Aorta (tissue), 5 donors: ENCODE results near the gene CLDN9. TPM values are rescaled to one million over a fixed set of nuclear protein-coding genes. Genes with fewer than 3 reads are reported as not detected.

Source experiments
- ATAC-seq: fragments of 200-7000 bp; cut with Tn5 transposase; one replicate; pipeline ENCODE4 v1.9.1; 2022; ENCODE audit warnings: moderate library complexity; ENCODE audit not compliant: low FRiP score
- DNase-seq, 2 donors: peaks; one replicate each; pipeline ENCODE4 v3.0.0-alpha.2; 2020
- H3K27ac ChIP-seq, 2 donors: one replicate each; pipeline ENCODE4 v1.5.1; 2013; ENCODE audit warnings: low read length in 2 of 2, mild to moderate bottlenecking in 2 of 2, moderate library complexity in 2 of 2, control low read depth in 1 of 2, inconsistent platforms in 1 of 2, low read depth in 1 of 2
- H3K27me3 ChIP-seq, 2 donors: one replicate each; pipeline ENCODE4 v1.6.1; 2013; ENCODE audit warnings: control low read depth in 1 of 2, low read length in 1 of 2, mild to moderate bottlenecking in 1 of 2, moderate library complexity in 1 of 2; ENCODE audit not compliant: insufficient read depth in 2 of 2, control insufficient read depth in 1 of 2
- H3K36me3 ChIP-seq, 2 donors: one replicate each; pipeline ENCODE4 v1.6.1; 2013; ENCODE audit warnings: control low read depth in 1 of 2, low read length in 1 of 2, mild to moderate bottlenecking in 1 of 2; ENCODE audit not compliant: insufficient read depth in 2 of 2, control insufficient read depth in 1 of 2
- H3K4me1 ChIP-seq, 2 donors: one replicate each; pipeline ENCODE4 v1.6.1; 2013; ENCODE audit warnings: low read length in 2 of 2, control low read depth in 1 of 2, mild to moderate bottlenecking in 1 of 2, moderate library complexity in 1 of 2; ENCODE audit not compliant: insufficient read depth in 2 of 2, control insufficient read depth in 1 of 2
- H3K4me3 ChIP-seq, 2 donors: one replicate each; pipeline ENCODE4 v1.5.1; 2013; ENCODE audit warnings: low read length in 2 of 2, control low read depth in 1 of 2, mild to moderate bottlenecking in 1 of 2
- H3K9me3 ChIP-seq: one replicate; pipeline ENCODE4 v1.6.1; 2013; ENCODE audit warnings: mild to moderate bottlenecking, low read length; ENCODE audit not compliant: control insufficient read depth
- WGBS, 2 donors: extraction: QIAGEN DNeasy Blood & Tissue Kit; methylation state at CpG; one replicate each; pipeline ENCODE4 v1.1.7; 2013; 5-methylcytosine and 5-hydroxymethylcytosine counted together
- intact Hi-C, 2 donors: fragments of 100-400 bp; cut with DNase I; formaldehyde crosslinking; loops; one replicate each; pipeline versions ENCODE4 v1.14.2 to v1.15.0; 2022
- polyA plus RNA-seq, 2 donors: library from polyadenylated mRNA; stranded (reverse); fragments of 200-250 nt; gene quantifications; one replicate each; pipeline ENCODE4 v1.2.3, GENCODE V29; 2013
- total RNA-seq, 2 donors: library from RNA; stranded (reverse); fragmentation: NEBNext Ultra II Directional; extraction: Animal tissue kit (Norgen Biotek cat#: 25700); gene quantifications; one replicate each; pipeline ENCODE4 v1.2.1, GENCODE V29; 2021
- donor health status: healthy with polysubstance abuse.
- donor health status: Bipolar disorder and iron deficiency.
- donor health status: DM: no; HTN: no; CAD: no.
- donor health status: DM: no; HTN: no; CAD: no.
- donor health status: DM: yes; HTN: yes; CAD: no.

The CLDN9 gene
- total and polyA plus RNA-seq, 4 donors: 0.18 to 0.20 TPM; not detected in 2

GRCh38 chr16:3057181-3058138 is 44.7 kb downstream of the CLDN9 start:
- H3K4me3 ChIP-seq: no peak overlapping the region
- H3K4me1 ChIP-seq: no peaks in the 10 kb centered on the region

DNA sequence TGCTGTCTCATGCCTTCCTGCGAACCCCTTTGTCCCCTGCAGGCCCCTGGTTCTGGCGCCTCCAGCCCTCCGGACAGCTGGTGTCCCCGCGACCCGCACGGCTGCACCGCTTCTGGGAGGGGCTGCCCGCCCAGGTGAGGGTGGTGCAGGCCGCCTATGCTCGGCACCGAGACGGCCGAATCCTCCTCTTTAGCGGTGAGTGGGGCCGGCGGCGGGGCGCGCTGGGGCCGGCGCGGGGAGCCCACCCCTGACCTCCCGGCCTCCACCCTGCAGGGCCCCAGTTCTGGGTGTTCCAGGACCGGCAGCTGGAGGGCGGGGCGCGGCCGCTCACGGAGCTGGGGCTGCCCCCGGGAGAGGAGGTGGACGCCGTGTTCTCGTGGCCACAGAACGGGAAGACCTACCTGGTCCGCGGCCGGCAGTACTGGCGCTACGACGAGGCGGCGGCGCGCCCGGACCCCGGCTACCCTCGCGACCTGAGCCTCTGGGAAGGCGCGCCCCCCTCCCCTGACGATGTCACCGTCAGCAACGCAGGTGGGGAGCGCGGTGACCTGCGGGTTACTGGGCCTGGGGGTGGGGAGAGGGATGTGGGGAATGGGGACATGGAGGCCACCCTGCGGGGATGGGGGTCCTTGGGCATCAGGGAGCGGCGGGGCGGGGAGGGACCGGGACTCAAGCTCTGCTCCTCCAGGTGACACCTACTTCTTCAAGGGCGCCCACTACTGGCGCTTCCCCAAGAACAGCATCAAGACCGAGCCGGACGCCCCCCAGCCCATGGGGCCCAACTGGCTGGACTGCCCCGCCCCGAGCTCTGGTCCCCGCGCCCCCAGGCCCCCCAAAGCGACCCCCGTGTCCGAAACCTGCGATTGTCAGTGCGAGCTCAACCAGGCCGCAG is 45.7 kb downstream of the CLDN9 start:
- 15 to 18% methylated on average over 55 to 77 of the region's 77 CpGs for WGBS, 2 donors
- Histone ChIP-seq H3K9me3 (no peaks in the 10 kb centered on the region), H3K27ac (no peak overlapping the region), H3K4me3 (peak overlapping the region; percentile 43 to 48), H3K27me3 (no peaks in the 10 kb centered on the region), H3K4me1 (no peaks in the 10 kb centered on the region), H3K36me3 (no peaks in the 10 kb centered on the region)
- DNase-seq (peak in 1 of 2 donors; percentile 72), ATAC-seq (peak; percentile 33)
- intact Hi-C loops: loop anchor here (1.0 to 5.0 kb wide), 5 partner anchors 49 to 109 kb away; no protein-coding TSS in a partner anchor

More at GRCh38 chr16:3057181-3058138, 44.7 kb downstream of the CLDN9 start:
- DNase-seq (no peak), ATAC-seq (no peak)
- Histone ChIP-seq H3K36me3 (no peaks in the 10 kb centered on the region), H3K27ac (no peak overlapping the region), H3K27me3 (no peaks in the 10 kb centered on the region), H3K9me3 (no peaks in the 10 kb centered on the region)
- 92 to 94% methylated on average over 22 of the region's 22 CpGs for WGBS, 2 donors
- intact Hi-C loops: loop anchor here (2.0 to 5.0 kb wide), 4 partner anchors 50 to 110 kb away; no protein-coding TSS in a partner anchor

DNA sequence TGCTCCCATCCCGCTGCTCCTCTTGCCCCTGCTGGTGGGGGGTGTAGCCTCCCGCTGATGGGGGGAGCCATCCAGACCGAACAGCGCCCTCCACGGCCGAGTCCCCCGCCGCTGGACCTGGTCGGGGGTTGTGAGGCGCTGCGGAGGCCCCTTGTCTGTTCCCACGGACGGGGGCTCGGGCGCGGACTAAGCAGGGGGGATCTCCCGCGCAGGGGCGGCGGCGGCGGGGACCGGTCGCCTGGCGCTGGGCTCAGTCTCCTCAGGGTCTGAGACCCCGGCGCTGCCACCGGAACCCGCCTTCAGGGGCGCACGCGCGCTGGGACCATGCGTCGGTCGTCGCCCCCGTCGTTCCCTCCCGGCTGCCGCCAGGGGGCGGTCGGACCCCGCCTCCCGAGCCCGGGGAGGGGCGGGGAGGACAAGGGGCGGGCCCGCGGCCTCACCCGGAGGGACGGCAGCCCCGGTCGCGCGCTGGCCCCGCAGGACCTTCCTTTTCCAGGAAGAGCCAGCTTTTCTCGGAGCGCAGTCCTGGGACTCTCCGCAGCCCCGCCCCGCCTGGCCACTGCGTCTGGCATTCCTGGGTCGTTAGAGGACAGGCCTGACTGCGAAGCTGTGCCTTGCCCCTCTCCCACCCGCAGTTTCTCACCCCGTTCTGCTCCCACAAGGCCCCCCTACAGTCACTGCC is 46.5 kb downstream of the CLDN9 start:
- DNase-seq (peak; percentile 95 to 96), ATAC-seq (peak; percentile 97)
- Histone ChIP-seq H3K27me3 (no peaks in the 10 kb centered on the region), H3K4me1 (no peaks in the 10 kb centered on the region), H3K27ac (peak overlapping the region in 1 of 2 donors; percentile 3), H3K36me3 (no peaks in the 10 kb centered on the region), H3K4me3 (peak overlapping the region; percentile 43 to 48), H3K9me3 (no peaks in the 10 kb centered on the region)
- intact Hi-C loops: loop anchor here (1.0 to 5.0 kb wide), 5 partner anchors 48 to 108 kb away; no protein-coding TSS in a partner anchor
- 1% methylated on average over 47 to 67 of the region's 67 CpGs for WGBS, 2 donors

DNA sequence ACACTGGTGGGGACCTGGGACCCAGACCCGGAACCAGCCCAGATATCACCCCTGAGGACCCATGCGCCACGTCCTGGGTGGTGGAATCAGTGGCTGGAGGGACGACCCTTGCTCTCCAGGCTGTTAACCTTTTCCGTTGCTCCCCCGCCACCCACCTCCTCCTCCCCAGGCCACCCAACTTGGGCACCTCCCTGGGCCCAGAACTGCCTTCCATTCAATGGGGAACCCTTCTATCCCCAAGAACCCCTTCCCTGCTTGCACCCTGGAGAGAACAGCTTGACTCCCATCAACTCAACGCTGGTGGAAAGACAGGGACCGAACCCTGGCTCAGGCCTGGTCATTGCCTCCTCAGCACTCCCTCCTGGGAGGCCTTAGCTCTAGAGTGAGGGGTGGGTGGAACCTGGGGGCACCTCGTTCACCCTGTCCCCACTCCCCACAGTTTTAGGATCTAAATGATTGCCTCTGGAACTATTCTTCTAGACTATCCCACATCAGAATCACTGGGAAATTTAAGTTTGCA is 47.1 kb downstream of the CLDN9 start:
- DNase-seq (no peak), ATAC-seq (no peak)
- Histone ChIP-seq H3K9me3 (no peaks in the 10 kb centered on the region), H3K27me3 (no peaks in the 10 kb centered on the region), H3K4me3 (peak overlapping the region in 1 of 2 donors; percentile 48), H3K36me3 (no peaks in the 10 kb centered on the region), H3K27ac (peak overlapping the region in 1 of 2 donors; percentile 3), H3K4me1 (no peaks in the 10 kb centered on the region)
- intact Hi-C loops: loop anchor here (1.0 to 5.0 kb wide), 5 partner anchors 48 to 108 kb away; no protein-coding TSS in a partner anchor
- WGBS, 2 donors: 62 to 71% methylated on average over 9 of the region's 9 CpGs

DNA sequence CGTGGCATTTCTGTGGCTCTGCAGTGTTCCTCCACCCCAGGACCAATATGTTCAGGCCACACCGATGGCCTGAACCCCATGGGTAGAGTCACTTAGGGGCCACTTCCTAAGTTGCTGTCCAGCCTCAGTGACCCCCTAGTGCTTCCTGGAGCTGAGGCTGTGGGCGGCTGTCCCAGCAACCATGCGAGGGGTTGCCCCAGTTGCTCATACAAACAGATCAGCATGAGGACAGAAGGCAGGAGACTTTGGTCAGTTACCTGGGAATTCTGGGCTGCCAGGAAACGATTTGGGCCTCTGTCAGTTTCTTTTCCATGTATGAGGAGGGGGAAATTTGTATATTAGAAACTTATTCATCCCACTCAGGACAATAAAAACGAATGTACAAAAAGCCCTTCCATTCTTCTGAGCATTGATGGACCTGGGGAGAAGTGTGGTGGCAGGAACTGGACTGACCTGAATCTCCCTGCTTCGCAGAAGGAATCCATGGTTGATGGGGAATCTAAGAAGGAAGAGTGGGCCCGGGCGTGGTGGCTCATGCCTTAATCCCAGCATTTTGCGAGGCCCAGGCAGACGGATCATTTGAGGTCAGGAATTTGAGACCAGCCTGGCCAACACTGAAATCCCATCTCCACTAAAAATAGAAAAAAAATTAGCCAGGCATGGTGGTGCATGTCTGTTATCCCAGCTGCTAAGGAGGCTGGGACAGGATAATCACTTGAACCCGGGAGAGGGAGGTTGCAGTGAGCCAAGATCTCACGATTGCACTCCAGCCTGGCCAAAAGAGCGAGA is 47.8 kb downstream of the CLDN9 start:
- DNase-seq (no peak), ATAC-seq (no peak)
- H3K36me3 ChIP-seq: no peaks in the 10 kb centered on the region
- no peaks in the 10 kb centered on the region for H3K4me1 ChIP-seq
- WGBS, 2 donors: 74 to 82% methylated on average over 14 of the region's 14 CpGs
- intact Hi-C loops: loop anchor here in 1 of 2 donors (5.0 kb wide), 1 partner anchor 107 kb away; no protein-coding TSS in a partner anchor
- H3K27ac ChIP-seq: no peak overlapping the region
- H3K9me3 ChIP-seq: no peaks in the 10 kb centered on the region
- no peaks in the 10 kb centered on the region for H3K27me3 ChIP-seq
- no peak overlapping the region for H3K4me3 ChIP-seq

DNA sequence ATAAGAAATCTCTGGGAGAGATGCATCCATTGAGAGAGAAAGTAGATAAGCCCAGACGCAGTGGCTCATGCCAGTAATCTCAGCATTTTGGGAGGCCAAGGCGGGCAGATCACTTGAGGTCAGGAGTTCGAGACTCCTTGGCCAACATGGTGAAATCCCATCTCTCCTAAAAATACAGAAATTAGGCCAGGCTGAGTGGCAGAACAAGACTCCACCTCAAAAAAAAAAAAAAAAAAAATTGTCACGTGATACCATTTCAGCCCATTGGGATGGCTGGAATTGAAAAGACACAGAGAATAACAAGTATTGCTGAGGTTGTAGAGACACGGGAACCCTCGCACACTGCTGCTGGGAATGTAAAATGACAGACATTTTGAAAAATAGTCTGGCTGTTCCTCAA is 49.8 kb downstream of the CLDN9 start:
- WGBS, 2 donors: 89 to 90% methylated on average over 6 of the region's 6 CpGs
- Histone ChIP-seq H3K36me3 (no peaks in the 10 kb centered on the region), H3K4me1 (no peaks in the 10 kb centered on the region), H3K27ac (no peak overlapping the region), H3K27me3 (no peaks in the 10 kb centered on the region), H3K4me3 (no peak overlapping the region), H3K9me3 (no peaks in the 10 kb centered on the region)
- DNase-seq (no peak), ATAC-seq (no peak)
- intact Hi-C loops: loop anchor here in 1 of 2 donors (5.0 kb wide), 1 partner anchor 105 kb away; no protein-coding TSS in a partner anchor

- Histone ChIP-seq H3K27ac (no peak overlapping the region), H3K36me3 (no peaks in the 10 kb centered on the region), H3K27me3 (no peaks in the 10 kb centered on the region), H3K4me3 (no peak overlapping the region), H3K9me3 (no peaks in the 10 kb centered on the region), H3K4me1 (no peaks in the 10 kb centered on the region)
- DNase-seq: no peak
- intact Hi-C loops: loop anchor here (2.0 to 5.0 kb wide), 2 partner anchors 49 to 103 kb away; partner anchors contain the start of gene ZNF205 (in 1 of the 2)
- no peak for ATAC-seq
- 92 to 95% methylated on average over 8 of the region's 8 CpGs for WGBS, 2 donors
These were observed 51.1 kb downstream of the CLDN9 start for GRCh38 chr16:3063625-3064386.
